Measurements from ENCODE around the gene FARS2. TPM values are rescaled to one million over a fixed set of nuclear protein-coding genes. Genes with fewer than 3 reads are reported as not detected.
A peak's percentile ranks its signal among the peaks of the same experiment; 100 is the strongest.

Gene FARS2
- total and polyA plus RNA-seq, 2 of the 13 experiments (the other 11 are each of a cell fraction or from before 2014, with no cell fraction given), result 15.4 to 26.0 TPM

GRCh38 chr6:5785249-5785648 lies 523.9 kb downstream of the FARS2 start:
- TF ChIP-seq ZNF451 (CRISPR knock-in tag; IDR thresholded peaks at IDR 0.05) (no peak), SKI (IDR thresholded peaks at IDR 0.05; ENCODE audit: partially characterized antibody) (no peak)
- POLR2A ChIA-PET, result no interaction called here
- H3K36me3 ChIP-seq (replicated peaks in 1 of 2; ENCODE audit: control insufficient read depth in 1 of 2, insufficient read depth in 2 of 2, low read length in 2 of 2), result no peaks in the 10 kb centered on the region
- H4K20me1 ChIP-seq (ENCODE audit: insufficient read depth, low read length), result no peaks in the 10 kb centered on the region
- H3K4me2 ChIP-seq (ENCODE audit: low read depth, low read length), result no peak overlapping the region
- WGBS (ENCODE audit: low lambda C conversion rate), result 47% methylated on average over 8 of the region's 8 CpGs
- no peak overlapping the region for H3K27ac ChIP-seq (ENCODE audit: extremely low read length, insufficient read depth, low read length)
- no peaks in the 10 kb centered on the region for H3K79me2 ChIP-seq (ENCODE audit: insufficient read depth, low read length)
- H3K4me1 ChIP-seq (ENCODE audit: insufficient read depth, low read length), result peaks cover 7% of the 10 kb centered on the region
- no peak overlapping the region for H2AFZ ChIP-seq (ENCODE audit: low read length)
- intact Hi-C loops (cut with micrococcal nuclease; ENCODE audit: unreplicated experiment), result no loop called here
- FAIRE-seq (no peak), ATAC-seq (no peak), DNase-seq (ENCODE audit: low spot score) (no peak)
- CTCF ChIA-PET (ENCODE audit: low intra/inter-chr PET ratio, low total read pairs), result no interaction called here
- no peak overlapping the region for H3K4me3 ChIP-seq (replicated peaks in 1 of 3; ENCODE audit: insufficient read depth in 1 of 3, low read depth in 2 of 3, low read length in 3 of 3)
- no peaks in the 10 kb centered on the region for H3K9me3 ChIP-seq (ENCODE audit: low read length)
- in situ Hi-C loops (cut with HindIII; ENCODE audit: extremely low pct_ligation_motif_present, low pct_unique_long_range_greater_than_20kb), result no loop called here
- peaks cover 5 to 23% of the 10 kb centered on the region in 2 experiments; a peak in 3 of 5 replicates for H3K27me3 ChIP-seq (ENCODE audit: control insufficient read depth in 1 of 2, insufficient read depth in 2 of 2, low read length in 2 of 2)
- BruUV-seq (replicated peaks), result no TSS peak
- no peak overlapping the region for H3K9ac ChIP-seq (ENCODE audit: insufficient read depth, low read depth, low read length)

- BruUV-seq (replicated peaks), result no TSS peak
- H3K9me3 ChIP-seq (ENCODE audit: low read length), result no peaks in the 10 kb centered on the region
- H3K4me1 ChIP-seq (ENCODE audit: insufficient read depth, low read length), result peaks cover 7% of the 10 kb centered on the region
- no peak overlapping the region for H2AFZ ChIP-seq (ENCODE audit: low read length)
- peaks cover 4 to 23% of the 10 kb centered on the region in 2 experiments; a peak in 3 of 5 replicates for H3K27me3 ChIP-seq (ENCODE audit: control insufficient read depth in 1 of 2, insufficient read depth in 2 of 2, low read length in 2 of 2)
- 0 out of 2 replicates have a peak, but pooled peaks have one; percentile 24 for TF ChIP-seq NFYB (CRISPR knock-in tag; IDR thresholded peaks at IDR 0.05)
- no peak for TF ChIP-seq KDM3A (CRISPR knock-in tag; IDR thresholded peaks at IDR 0.05; ENCODE audit: low read depth)
- no peak overlapping the region for H3K27ac ChIP-seq (ENCODE audit: extremely low read length, insufficient read depth, low read length)
- no peaks in the 10 kb centered on the region for H3K36me3 ChIP-seq (replicated peaks in 1 of 2; ENCODE audit: control insufficient read depth in 1 of 2, insufficient read depth in 2 of 2, low read length in 2 of 2)
- WGBS (ENCODE audit: low lambda C conversion rate), result 39% methylated on average over 7 of the region's 10 CpGs
- H3K4me2 ChIP-seq (ENCODE audit: low read depth, low read length), result no peak overlapping the region
- CTCF ChIA-PET (ENCODE audit: low intra/inter-chr PET ratio, low total read pairs), result no interaction called here
- H3K4me3 ChIP-seq (replicated peaks in 1 of 3; ENCODE audit: insufficient read depth in 1 of 3, low read depth in 2 of 3, low read length in 3 of 3), result no peak overlapping the region
- in situ Hi-C loops (cut with HindIII; ENCODE audit: extremely low pct_ligation_motif_present, low pct_unique_long_range_greater_than_20kb), result no loop called here
- no peak overlapping the region for H3K9ac ChIP-seq (ENCODE audit: insufficient read depth, low read depth, low read length)
- no peaks in the 10 kb centered on the region for H3K79me2 ChIP-seq (ENCODE audit: insufficient read depth, low read length)
- ATAC-seq (peak; percentile 29), DNase-seq (ENCODE audit: low spot score) (no peak), FAIRE-seq (no peak)
- intact Hi-C loops (cut with micrococcal nuclease; ENCODE audit: unreplicated experiment), result no loop called here
- no peaks in the 10 kb centered on the region for H4K20me1 ChIP-seq (ENCODE audit: insufficient read depth, low read length)
- POLR2A ChIA-PET, result no interaction called here
Observed at GRCh38 chr6:5786321-5786968, 525.1 kb downstream of the FARS2 start.

Data from HepG2 (cell line).